GM18505 (cell line): ENCODE results near the gene TLL2.

ENCODE experiments used
- ATAC-seq: cut with Tn5 transposase; IDR thresholded peaks from one replicate; pipeline ENCODE4 v1.9.1; 2021; ENCODE audit not compliant: unreplicated experiment
- POLR2A ChIP-seq: IDR thresholded peaks from 4 replicates; pipeline ENCODE4 v1.6.1; 2011; ENCODE audit warnings: borderline replicate concordance; ENCODE audit not compliant: insufficient read depth, insufficient read length; ENCODE audit errors: extremely low read depth

TLL2 gene

DNA sequence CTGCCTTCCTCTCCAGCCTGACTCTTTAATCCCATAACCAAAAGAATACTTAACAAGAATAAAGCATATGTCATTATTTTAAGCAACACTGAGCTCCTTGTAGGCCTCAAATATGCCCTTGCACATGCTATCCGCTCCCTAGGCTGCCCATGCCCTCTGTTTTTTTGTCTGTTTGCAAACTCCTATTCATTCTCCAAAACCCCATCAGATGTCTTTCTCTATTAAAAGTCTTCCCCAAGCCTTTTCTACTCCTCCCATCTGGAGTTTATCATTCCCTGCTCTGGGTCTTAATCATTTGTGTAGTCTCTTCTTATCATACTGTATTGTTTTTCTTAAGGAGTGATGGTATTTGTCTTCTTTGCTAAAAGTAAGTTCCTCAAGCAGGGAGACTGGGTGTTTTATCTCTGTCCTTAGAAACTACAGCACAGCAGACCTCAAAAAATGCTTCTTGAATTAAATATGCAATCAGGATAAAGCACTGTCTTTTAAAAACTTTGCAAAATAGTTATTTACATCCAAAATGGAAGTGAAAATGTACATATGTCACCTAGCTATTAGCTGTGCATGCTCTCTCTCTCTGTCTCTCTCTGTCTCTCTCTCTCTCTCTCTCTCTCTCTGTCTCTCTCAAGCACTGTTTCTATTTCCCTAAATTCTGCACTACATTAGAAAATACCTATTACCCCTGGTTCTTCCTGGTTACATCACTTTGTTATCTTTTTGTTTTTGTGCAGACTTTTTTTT is 98.4 kb downstream of the TLL2 start:
- no peak for TF ChIP-seq POLR2A
- ATAC-seq: no peak

DNA sequence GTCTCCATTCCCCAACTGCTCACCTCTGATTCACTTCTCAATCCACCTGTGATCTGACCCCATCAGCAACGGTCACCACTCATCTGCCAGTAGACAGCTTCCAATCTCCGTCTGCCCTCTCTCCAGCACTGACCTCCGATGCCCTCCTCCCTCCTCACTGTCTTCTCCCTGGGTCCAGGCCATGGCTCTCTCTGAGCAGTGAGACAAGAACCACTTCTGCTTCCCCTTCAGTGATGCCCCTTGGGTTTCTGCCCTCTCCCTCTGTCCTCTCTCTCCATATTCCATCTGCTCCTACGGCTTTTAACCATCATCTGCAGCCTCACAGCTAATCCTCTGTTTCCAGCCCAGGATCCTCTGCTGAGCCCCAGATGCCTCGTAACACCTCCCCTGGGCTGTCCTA is 99.4 kb downstream of the TLL2 start:
- ATAC-seq: no peak
- TF ChIP-seq POLR2A: no peak

DNA sequence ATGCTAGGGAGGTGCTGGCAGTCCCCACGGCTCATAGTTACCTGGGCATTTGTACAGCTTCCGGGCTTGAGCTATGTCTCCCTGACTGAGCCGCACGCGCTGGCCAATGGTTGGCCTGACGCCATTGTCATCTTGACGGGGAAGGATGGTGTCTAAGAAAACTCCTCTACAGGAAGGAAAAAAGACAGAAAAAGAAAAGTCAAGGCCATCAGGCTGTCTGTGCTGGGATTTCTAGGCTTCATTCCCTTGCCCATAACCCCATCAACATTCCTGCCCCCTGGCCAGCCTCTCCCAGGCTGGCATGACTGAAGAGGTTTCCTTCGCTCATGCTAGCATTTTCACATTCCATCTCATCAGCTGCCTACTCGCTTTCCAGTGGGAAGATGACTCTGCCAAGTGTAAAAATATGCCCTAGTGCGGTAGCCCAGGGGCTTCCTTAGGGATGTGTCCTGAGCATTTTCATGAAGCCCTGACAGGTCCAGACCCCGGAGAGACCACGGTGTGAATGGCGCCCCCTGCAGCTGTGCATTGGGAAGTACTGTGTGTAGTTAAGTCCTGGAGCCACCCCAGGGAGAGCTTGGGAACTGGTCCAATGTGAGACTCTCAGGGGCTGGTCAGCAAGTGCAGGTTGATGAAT is 100.5 kb downstream of the TLL2 start:
- no peak for ATAC-seq
- no peak for TF ChIP-seq POLR2A

DNA sequence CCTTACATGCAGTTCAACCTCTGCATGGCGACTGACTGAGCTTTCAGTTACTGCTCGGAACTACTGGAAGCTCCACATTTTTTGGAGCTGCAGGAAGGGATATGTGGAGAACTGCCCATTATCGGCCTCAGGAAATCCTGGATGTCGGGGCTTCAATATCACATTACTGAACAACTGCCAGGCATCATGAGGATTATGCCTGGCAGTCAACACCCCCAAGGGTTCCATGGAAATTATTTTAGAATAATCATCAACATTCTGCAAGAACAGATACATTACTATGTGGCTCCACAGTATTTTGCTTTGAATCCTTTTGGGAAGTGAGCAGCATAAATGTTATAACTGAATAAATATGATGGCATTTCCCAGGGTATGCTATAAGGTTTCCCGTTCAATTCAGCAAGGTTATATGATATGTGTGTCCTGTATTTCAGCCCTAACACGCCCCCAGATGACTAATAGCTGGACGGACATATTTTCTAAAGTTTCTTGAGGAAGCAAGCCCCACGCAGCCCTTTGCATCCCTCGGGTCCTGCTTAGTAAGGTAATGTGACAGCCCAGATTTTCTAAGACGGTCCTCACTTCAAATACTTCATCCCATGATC is 101.9 kb downstream of the TLL2 start:
- no peak for ATAC-seq
- TF ChIP-seq POLR2A: no peak

DNA sequence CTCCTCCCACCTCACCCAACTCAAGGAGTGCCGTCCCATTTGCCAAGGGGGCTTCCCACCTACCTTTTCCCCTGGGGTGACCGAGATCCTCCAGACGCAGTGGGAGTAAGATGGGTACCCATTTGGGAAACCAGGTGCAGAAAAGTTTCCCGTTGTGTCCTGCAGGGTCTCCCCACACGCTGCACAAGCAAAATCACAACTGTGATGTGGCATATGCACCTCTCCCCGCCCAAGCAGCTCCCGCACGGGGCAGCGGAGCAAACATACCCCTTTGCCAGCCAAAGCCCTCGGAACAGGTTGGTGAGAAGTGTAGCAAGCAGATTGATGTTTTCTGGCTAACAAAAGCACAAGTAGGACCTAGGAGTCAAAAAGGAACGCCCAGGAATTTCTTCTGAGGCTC is 103.4 kb downstream of the TLL2 start:
- no peak for ATAC-seq
- no peak for TF ChIP-seq POLR2A

DNA sequence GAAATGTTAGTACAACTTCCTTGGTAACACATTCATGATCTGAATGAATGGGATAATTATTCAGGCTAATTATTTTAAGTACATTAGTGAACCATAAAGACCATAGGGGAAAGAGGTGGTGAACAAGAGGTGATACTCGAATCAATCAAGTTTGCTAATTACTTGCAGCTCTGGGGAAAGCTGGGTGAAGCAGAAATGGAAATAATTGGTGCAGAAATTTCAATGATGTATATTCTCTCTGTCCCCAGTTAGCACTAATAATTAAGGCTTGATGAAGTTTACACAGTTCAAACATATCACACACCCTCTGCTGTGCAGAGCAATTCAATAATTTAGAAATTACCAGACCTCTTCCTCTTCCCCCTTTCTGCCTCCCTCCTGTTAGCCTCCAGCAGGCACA is 105.5 kb downstream of the TLL2 start:
- ATAC-seq: no peak
- TF ChIP-seq POLR2A: no peak

DNA sequence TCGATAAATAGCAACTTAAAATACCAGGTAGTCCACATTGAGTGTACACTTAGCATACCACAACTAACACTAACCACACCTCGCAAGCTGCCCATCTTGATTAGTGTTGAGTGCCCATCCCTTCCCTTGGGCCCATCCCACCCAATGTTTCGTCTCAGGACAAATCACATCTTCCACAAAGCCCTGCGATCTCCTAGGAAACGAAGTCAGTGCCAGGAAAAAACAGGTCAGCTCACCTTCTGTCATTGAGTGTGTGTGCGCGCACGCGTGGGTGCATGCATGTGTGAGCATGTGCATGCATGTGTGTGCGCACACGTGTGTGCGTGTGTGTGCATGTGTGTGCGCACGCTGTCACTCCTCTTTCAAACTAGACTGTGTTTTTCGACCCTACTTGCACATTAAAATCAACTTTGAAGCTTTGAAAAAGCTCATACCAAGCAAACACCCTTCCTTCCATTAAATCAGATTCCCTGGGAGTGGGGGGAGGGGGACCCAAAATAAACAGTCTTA is 106.1 kb downstream of the TLL2 start:
- no peak for ATAC-seq
- no peak for TF ChIP-seq POLR2A

DNA sequence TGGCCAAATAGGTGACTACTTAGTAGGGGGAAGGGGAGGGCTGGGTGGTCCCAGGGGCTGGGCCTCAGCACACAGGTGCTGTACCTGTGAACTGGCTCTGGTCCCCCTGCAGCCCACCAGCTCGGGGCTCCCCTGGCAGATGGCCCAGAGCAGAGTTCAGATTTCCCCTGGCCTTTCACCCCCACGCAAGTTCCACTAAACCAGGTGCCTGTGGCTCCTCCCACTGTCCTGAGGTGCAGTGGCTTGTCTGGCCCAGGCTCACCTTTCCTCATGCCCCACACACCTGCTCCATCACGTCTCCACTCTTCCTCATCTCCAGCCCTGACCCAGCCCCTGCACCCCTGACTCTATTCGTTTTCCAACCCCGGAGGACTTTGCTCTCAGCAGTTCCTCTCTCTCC is 107.6 kb downstream of the TLL2 start:
- no peak for TF ChIP-seq POLR2A
- ATAC-seq: no peak

DNA sequence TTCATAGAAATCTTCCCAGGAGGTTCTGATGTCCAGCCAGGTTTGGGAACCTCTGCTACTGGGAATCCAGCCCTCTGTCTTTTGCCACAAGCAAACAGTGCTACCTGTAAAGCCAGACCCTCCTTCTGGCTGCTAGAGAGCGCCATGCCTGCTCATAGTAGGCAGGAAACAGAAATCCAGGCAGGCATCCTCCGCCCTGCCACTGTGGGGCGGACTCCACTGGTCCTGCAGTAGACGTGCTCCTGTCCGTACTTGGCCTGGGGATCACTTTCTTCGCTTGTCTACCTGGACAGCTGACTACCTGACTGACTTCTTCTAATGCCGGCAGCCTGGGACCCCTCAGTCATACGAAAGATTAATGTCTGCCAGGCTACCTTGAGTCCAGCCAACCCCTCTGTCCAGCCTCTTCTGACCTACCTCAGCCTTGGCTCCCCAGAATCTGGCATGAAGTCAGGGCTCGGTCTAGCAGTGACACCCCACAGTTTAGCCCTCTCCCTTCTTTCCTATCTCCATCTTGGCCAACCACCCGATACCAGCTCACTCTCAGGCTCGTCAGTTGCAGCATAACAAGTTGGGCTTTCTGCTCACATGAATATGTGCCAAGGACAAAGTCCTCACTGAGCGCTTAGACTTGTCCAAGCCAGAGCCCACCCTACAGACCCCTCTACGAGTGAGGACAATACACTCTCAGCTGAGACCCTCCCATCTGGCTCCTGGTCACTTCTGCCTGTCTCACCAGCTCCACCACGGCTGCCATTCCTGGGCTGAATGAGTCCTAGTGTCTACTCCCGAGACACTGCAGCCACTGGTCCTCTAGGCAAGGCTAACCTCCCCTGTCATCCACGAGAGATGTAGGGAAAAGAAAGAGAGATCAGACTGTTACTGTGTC is 111.1 kb downstream of the TLL2 start:
- no peak for ATAC-seq
- no peak for TF ChIP-seq POLR2A

DNA sequence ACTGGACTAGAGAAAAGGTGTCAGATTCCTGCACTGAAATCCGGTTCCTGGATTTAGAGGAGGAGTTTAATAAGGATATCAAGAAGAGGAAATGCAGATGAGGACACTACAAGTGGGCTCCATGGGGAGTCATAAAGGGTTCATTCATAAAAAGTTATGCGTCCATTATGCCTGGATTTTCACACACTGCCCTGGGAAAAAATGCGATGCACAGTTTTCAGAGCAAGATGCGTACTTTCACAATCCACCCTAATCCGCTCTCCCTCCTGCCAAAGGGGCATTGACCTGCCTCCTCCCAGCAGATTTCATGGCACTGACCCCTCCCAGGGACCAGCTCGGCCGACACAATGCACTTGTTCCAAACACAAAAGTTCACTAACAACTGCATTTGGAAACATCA is 112.7 kb downstream of the TLL2 start:
- ATAC-seq: no peak
- no peak for TF ChIP-seq POLR2A

DNA sequence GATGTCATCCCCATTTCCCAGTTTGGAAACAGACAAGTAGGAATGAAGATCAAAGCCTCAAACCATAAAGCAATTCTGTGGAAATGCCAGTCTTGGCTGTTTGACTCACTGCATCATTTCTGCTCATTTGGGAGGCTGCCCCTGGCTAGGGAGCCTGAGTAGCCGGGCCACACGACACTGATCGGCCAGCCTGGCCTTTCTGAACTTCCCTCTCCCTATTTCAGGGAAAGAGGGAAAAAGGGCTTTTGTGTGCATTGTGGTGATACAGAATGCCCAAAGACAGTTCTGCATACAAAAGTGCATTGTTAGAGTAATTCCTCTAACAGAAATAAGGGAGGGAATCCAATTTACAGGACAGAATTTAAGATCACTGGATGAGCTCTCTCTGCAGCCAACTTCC is 113.3 kb downstream of the TLL2 start:
- no peak for TF ChIP-seq POLR2A
- ATAC-seq: no peak

DNA sequence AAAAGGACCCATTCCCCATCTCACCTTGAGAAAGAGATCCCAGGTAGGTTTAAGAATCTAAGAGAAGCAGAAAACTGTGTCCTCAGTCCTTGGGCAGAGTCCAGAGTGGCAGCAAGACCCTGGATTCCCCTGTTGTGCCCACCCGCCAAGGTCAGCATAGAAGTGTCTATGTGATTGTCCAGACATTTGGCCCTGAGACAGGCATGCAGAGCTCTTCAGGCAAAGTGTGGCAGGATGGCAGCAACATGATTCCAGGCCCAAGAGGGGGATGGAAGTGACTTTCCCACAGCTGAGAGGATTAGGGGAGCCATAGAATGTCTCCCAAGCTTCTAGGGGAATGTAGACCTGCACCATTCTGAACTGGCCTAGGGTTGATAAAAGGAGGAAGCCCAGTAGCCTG is 115.8 kb downstream of the TLL2 start:
- no peak for ATAC-seq
- no peak for TF ChIP-seq POLR2A

DNA sequence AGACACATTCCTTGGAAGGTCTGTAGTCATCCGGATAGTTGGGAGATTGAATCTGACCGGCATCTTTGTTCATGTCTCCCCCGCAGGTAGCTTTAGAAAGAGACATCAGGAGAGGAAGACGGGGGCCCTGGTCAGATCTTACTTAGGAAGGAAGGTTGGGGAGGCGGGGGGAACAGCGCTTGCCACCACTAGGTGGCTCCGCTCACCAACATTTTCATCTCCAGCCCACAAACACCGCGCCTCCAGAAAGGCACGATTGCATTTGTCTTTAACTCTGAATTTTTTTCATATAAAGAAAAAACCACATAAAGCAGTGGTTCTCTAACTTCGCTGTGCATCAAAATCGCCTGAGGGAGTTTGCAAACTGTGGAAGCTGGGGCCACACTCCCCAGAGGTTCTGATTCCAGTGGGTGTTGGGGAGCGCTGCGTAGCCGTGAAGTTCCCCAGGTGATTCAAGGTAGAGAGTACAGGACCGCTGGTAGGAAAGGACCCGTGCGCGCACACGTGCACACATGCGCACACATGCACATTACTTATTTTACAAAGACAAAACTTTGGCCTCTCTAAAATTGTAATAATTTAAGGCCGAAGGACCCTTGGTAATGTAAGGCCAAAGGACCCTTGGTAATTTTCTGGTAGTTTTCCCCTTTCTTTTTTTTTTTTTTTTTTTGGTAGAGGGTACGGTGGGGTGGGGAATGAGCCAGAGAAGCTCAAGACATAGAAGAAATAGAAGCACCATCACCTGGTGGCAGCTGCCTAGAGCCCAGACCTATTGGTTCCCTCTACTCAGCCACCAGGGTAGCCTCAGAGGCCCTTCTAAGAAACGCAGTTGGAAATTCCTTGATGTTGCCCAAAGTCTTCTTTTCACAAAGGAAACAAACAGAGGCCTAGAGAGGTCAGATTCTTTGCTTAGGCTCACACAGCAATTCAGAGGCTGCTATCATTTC is 117.5 kb downstream of the TLL2 start:
- TF ChIP-seq POLR2A: no peak
- ATAC-seq: no peak

DNA sequence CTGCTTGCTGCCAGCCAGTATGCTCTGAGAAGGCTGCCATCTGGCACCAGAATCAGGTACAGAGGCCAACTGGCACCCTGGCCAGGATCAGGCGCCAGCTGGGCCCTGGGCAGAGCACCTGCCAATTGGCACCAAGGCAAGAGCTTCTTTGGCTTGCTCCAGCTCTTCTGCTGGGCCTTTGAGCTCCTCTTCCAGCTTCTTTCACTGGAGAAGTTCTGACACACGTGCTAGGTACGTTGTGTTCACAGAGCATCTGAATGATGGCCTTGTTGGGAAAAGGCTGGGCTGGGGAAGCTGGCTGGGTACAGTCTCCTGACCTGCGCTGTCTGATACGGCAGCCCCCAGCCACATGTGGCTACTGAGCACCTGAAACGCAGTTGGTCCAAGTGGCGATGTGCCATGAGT is 123.3 kb downstream of the TLL2 start:
- no peak for ATAC-seq
- TF ChIP-seq POLR2A: no peak
